HG02938 (cell line): ENCODE measurements around the gene CCRL2.

Experiments used
- ATAC-seq: cut with Tn5 transposase; IDR thresholded peaks from one replicate; pipeline ENCODE4 v1.9.1; 2021; ENCODE audit warnings: mild to moderate bottlenecking, moderate library complexity; ENCODE audit not compliant: unreplicated experiment

The CCRL2 gene, protein sequence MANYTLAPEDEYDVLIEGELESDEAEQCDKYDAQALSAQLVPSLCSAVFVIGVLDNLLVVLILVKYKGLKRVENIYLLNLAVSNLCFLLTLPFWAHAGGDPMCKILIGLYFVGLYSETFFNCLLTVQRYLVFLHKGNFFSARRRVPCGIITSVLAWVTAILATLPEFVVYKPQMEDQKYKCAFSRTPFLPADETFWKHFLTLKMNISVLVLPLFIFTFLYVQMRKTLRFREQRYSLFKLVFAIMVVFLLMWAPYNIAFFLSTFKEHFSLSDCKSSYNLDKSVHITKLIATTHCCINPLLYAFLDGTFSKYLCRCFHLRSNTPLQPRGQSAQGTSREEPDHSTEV

GRCh38 chr3:46406788-46407611 is at the start of gene CCRL2, which contains the start of gene CCR5AS:
TSS of gene CCRL2 (plus strand) at chr3:46407259. CDS start at chr3:46408080, 821 bp downstream.
TSS of gene CCR5AS (minus strand) at chr3:46407066.
- no peak for ATAC-seq

DNA sequence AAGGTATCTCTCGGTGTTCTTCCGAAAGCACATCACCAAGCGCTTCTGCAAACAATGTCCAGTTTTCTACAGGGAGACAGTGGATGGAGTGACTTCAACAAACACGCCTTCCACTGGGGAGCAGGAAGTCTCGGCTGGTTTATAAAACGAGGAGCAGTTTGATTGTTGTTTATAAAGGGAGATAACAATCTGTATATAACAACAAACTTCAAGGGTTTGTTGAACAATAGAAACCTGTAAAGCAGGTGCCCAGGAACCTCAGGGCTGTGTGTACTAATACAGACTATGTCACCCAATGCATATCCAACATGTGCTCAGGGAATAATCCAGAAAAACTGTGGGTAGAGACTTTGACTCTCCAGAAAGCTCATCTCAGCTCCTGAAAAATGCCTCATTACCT is 48.6 kb upstream of the CCRL2 start:
- no peak for ATAC-seq

DNA sequence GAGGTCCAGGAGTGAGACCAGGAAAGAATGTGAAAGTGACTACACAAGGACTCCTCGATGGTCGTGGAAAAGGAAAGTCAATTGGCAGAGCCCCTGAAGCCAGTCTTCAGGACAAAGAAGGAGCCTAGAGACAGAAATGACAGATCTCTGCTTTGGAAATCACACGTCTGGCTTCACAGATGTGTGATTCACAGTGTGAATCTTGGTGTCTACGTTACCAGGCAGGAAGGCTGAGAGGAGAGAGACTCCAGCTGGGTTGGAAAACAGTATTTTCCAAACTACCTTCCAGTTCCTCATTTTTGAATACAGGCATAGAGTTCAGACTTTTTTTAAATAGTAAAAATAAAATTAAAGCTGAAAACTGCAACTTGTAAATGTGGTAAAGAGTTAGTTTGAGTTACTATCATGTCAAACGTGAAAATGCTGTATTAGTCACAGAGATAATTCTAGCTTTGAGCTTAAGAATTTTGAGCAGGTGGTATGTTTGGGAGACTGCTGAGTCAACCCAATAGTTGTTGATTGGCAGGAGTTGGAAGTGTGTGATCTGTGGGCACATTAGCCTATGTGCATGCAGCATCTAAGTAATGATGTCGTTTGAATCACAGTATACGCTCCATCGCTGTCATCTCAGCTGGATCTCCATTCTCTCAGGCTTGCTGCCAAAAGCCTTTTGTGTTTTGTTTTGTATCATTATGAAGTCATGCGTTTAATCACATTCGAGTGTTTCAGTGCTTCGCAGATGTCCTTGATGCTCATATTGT is 47.1 kb upstream of the CCRL2 start:
- no peak for ATAC-seq

DNA sequence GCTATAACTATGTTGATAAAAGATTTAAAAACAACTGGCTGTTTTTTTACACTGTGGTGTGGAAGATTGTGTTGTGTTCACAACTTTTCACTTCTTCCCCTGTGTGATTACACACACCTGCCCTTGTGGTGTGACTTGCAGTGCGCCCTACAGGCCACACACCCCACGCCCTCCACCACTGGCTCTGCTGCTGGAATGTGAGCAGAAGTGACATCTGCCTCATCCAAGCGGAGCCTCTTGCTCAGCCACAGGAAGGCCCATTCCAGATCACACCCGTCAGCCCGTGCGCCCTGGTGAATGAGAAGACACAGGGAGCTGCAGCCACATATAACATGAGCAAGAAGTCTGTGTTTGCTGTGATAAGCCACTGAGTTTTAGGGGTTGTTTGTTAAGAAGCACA is 46.2 kb upstream of the CCRL2 start:
- ATAC-seq: no peak

DNA sequence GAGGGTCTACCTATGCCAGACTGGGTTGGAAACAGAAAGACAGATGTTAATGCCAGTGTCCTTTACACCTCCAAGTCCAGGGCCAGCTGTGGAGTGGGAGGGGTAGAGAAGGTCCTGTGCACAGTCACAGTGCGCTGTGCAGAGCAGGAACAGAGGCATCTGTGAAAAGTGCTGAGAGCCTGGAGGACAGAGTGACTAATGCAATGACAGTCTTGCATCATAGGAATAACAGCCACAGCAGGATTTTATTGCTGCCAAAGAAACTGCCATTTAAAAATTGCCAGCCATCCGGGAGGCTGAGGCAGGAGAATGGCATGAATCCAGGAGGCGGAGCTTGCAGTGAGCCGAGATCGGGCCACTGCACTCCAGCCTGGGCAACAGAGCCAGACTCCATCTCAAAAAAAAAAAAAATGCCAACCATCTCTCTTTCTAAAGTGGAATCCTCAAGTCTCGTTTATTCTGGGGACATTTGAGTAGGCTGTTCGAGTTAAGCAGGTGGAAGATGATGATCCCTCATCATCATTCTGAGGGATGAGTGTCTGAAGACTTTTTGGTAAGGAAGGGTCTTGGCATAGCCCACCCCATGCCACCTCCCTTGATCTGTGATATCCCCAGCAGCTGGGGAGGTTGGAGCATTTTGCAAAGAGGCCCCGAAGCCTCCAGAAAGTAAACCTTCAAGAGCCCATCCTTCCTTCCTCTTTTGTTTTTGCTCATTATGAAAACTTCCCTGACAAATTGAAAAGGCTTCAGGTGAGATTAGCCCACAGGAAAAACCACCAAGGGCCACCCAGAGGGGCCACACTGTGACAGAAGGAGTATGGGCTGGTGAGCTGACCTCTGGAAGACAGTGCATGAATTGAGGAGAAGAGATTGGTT is 45.4 kb upstream of the CCRL2 start:
- ATAC-seq: no peak

DNA sequence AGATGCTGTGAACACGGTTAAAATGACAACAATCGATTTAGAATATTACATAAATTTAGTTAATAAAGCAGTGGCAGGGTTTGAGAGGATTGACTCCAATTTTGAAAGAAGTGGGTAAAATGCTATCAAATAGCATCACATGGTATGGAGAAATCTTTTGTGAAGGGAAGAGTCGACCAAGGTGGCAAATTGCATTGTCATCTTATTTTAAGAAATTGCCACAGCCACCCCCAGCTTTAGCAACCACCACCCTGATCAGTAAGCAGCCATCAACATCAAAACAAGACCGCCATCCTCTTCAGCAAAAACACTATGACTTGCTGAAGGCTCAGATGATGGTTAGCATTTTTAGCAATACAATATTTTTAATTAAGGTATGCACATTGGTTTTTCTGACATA is 42.0 kb upstream of the CCRL2 start:
- no peak for ATAC-seq

- ATAC-seq: no peak
Observed at GRCh38 chr3:46365737-46366524, 41.1 kb upstream of the CCRL2 start.

GRCh38 chr3:46367811-46368210 is 39.2 kb upstream of the CCRL2 start:
- no peak for ATAC-seq

- no peak for ATAC-seq
Observed at GRCh38 chr3:46368569-46368968, 38.5 kb upstream of the CCRL2 start.

- no peak for ATAC-seq
Observed at GRCh38 chr3:46369151-46369550, 37.9 kb upstream of the CCRL2 start.

GRCh38 chr3:46369675-46370132 is 37.4 kb upstream of the CCRL2 start:
- ATAC-seq: peak; percentile 57

DNA sequence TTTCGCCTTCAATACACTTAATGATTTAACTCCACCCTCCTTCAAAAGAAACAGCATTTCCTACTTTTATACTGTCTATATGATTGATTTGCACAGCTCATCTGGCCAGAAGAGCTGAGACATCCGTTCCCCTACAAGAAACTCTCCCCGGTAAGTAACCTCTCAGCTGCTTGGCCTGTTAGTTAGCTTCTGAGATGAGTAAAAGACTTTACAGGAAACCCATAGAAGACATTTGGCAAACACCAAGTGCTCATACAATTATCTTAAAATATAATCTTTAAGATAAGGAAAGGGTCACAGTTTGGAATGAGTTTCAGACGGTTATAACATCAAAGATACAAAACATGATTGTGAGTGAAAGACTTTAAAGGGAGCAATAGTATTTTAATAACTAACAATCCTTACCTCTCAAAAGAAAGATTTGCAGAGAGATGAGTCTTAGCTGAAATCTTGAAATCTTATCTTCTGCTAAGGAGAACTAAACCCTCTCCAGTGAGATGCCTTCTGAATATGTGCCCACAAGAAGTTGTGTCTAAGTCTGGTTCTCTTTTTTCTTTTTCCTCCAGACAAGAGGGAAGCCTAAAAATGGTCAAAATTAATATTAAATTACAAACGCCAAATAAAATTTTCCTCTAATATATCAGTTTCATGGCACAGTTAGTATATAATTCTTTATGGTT is 36.1 kb upstream of the CCRL2 start, which contains the start of gene CCR5:
Gene CCR5 (plus strand): TSS at position 108 of the 680 bp plus-strand sequence. CDS start 1,957 bp downstream, outside the sequence.
- no peak for ATAC-seq

GRCh38 chr3:46371519-46372340 is 35.3 kb upstream of the CCRL2 start:
- no peak for ATAC-seq

DNA sequence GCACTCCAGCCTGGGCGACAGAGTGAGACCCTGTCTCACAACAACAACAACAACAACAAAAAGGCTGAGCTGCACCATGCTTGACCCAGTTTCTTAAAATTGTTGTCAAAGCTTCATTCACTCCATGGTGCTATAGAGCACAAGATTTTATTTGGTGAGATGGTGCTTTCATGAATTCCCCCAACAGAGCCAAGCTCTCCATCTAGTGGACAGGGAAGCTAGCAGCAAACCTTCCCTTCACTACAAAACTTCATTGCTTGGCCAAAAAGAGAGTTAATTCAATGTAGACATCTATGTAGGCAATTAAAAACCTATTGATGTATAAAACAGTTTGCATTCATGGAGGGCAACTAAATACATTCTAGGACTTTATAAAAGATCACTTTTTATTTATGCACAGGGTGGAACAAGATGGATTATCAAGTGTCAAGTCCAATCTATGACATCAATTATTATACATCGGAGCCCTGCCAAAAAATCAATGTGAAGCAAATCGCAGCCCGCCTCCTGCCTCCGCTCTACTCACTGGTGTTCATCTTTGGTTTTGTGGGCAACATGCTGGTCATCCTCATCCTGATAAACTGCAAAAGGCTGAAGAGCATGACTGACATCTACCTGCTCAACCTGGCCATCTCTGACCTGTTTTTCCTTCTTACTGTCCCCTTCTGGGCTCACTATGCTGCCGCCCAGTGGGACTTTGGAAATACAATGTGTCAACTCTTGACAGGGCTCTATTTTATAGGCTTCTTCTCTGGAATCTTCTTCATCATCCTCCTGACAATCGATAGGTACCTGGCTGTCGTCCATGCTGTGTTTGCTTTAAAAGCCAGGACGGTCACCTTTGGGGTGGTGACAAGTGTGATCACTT is 34.3 kb upstream of the CCRL2 start:
- ATAC-seq: no peak

- no peak for ATAC-seq
Observed at GRCh38 chr3:46374755-46375154, 32.3 kb upstream of the CCRL2 start.

GRCh38 chr3:46375218-46375617 is 31.8 kb upstream of the CCRL2 start:
- ATAC-seq: no peak

GRCh38 chr3:46375814-46376213 is 31.2 kb upstream of the CCRL2 start:
- no peak for ATAC-seq
